Mucosa of stomach (tissue), 1 donor: ENCODE results near the gene TAS2R40.
A peak's percentile ranks its signal among the peaks of the same experiment; 100 is the strongest.
"Not testable (repeated sequence)": the region's sequence is repeated elsewhere in the genome, so short reads cannot be mapped to it uniquely, and the experiment has no call there.

Source experiments
- H3K27me3 ChIP-seq: one replicate; pipeline ENCODE4 v1.7.0; 2013; ENCODE audit warnings: mild to moderate bottlenecking, low read length; ENCODE audit not compliant: control insufficient read depth, insufficient read depth
- H3K36me3 ChIP-seq: one replicate; pipeline ENCODE4 v1.7.0; 2013; ENCODE audit warnings: low read length; ENCODE audit not compliant: control insufficient read depth, insufficient read depth
- H3K4me1 ChIP-seq: one replicate; pipeline ENCODE4 v1.7.0; 2013; ENCODE audit warnings: mild to moderate bottlenecking, low read length; ENCODE audit not compliant: control insufficient read depth, insufficient read depth
- H3K4me3 ChIP-seq: one replicate; pipeline ENCODE4 v1.7.0; 2013; ENCODE audit warnings: low read length
- H3K9ac ChIP-seq: one replicate; pipeline ENCODE4 v1.7.0; 2013; ENCODE audit warnings: mild to moderate bottlenecking, low read length, moderate library complexity
- H3K9me3 ChIP-seq: one replicate; pipeline ENCODE4 v1.7.0; 2013; ENCODE audit warnings: mild to moderate bottlenecking, low read length, moderate library complexity; ENCODE audit not compliant: control insufficient read depth
- donor health status: Pancreatic carcinoma.

Gene TAS2R40

GRCh38 chr7:143258831-143259230 is 37.0 kb downstream of the TAS2R40 start:
- Histone ChIP-seq H3K4me3 (no peak overlapping the region), H3K4me1 (peaks cover 18% of the 10 kb centered on the region), H3K9ac (peak overlapping the region; percentile 37), H3K9me3 (no peaks in the 10 kb centered on the region), H3K36me3 (no peaks in the 10 kb centered on the region), H3K27me3 (no peaks in the 10 kb centered on the region)

- Histone ChIP-seq H3K4me3 (no peak overlapping the region), H3K36me3 (no peaks in the 10 kb centered on the region), H3K27me3 (no peaks in the 10 kb centered on the region), H3K4me1 (peaks cover 28% of the 10 kb centered on the region), H3K9ac (no peak overlapping the region), H3K9me3 (no peaks in the 10 kb centered on the region)
Measured at GRCh38 chr7:143259765-143260164, 37.9 kb downstream of the TAS2R40 start.

- Histone ChIP-seq H3K4me1 (peaks cover 28% of the 10 kb centered on the region), H3K27me3 (no peaks in the 10 kb centered on the region), H3K9me3 (no peaks in the 10 kb centered on the region), H3K9ac (no peak overlapping the region), H3K4me3 (no peak overlapping the region), H3K36me3 (peaks cover 3% of the 10 kb centered on the region)
Measured at GRCh38 chr7:143261901-143262300, 40.1 kb downstream of the TAS2R40 start.

- H3K9me3 ChIP-seq, result no peaks in the 10 kb centered on the region
- H3K9ac ChIP-seq, result peak within 1 kb of the TSS; percentile 74
- H3K36me3 ChIP-seq, result peaks cover 13% of the 10 kb centered on the region
- peak within 1 kb of the TSS; percentile 76 for H3K4me3 ChIP-seq
- H3K27me3 ChIP-seq, result no peaks in the 10 kb centered on the region
- peaks cover 28% of the 10 kb centered on the region for H3K4me1 ChIP-seq
Measured at GRCh38 chr7:143263266-143264195, 41.7 kb downstream of the TAS2R40 start, which contains the start of gene GSTK1. Gene GSTK1, plus strand, starts transcription at chr7:143263441. Its CDS starts 73 bp downstream, at chr7:143263514.

- H3K27me3 ChIP-seq, H3K9me3 ChIP-seq: not testable (repeated sequence)
- H3K4me3 ChIP-seq, result peak overlapping the region; percentile 76
- peaks cover 22% of the 10 kb centered on the region for H3K4me1 ChIP-seq
- peak overlapping the region; percentile 74 for H3K9ac ChIP-seq
- H3K36me3 ChIP-seq, result peaks cover 13% of the 10 kb centered on the region
Measured at GRCh38 chr7:143264196-143264568, 42.3 kb downstream of the TAS2R40 start.

GRCh38 chr7:143265017-143265693 is 43.3 kb downstream of the TAS2R40 start:
- H3K9me3 ChIP-seq, result no peaks in the 10 kb centered on the region
- no peak overlapping the region for H3K9ac ChIP-seq
- peaks cover 13% of the 10 kb centered on the region for H3K36me3 ChIP-seq
- H3K4me1 ChIP-seq, result peaks cover 15% of the 10 kb centered on the region
- H3K27me3 ChIP-seq, result no peaks in the 10 kb centered on the region
- H3K4me3 ChIP-seq, result no peak overlapping the region

GRCh38 chr7:143269251-143269650 is 47.4 kb downstream of the TAS2R40 start:
- Histone ChIP-seq H3K36me3 (peaks cover 13% of the 10 kb centered on the region), H3K9me3 (no peaks in the 10 kb centered on the region), H3K4me3 (no peak overlapping the region), H3K4me1 (peaks cover 5% of the 10 kb centered on the region), H3K27me3 (no peaks in the 10 kb centered on the region), H3K9ac (no peak overlapping the region)

GRCh38 chr7:143271240-143271639 is 49.4 kb downstream of the TAS2R40 start:
- H3K36me3 ChIP-seq, result peaks cover 13% of the 10 kb centered on the region
- H3K4me1 ChIP-seq, result no peaks in the 10 kb centered on the region
- no peaks in the 10 kb centered on the region for H3K27me3 ChIP-seq
- no peaks in the 10 kb centered on the region for H3K9me3 ChIP-seq
- H3K9ac ChIP-seq, result no peak overlapping the region
- no peak overlapping the region for H3K4me3 ChIP-seq
